ENCODE results near the gene SLC12A2.

SLC12A2 gene

GRCh38 chr5:128225245-128226030, 141.9 kb downstream of the SLC12A2 start:
- no peak for DNase-seq (ENCODE audit: low read depth in 2 of 2)

- no peak for DNase-seq (ENCODE audit: low read depth in 2 of 2)
These were observed 144.4 kb downstream of the SLC12A2 start for GRCh38 chr5:128228008-128228407.

- DNase-seq (ENCODE audit: low read depth in 2 of 2), result no peak
These were observed 145.0 kb downstream of the SLC12A2 start for GRCh38 chr5:128228521-128228920.

- no peak for DNase-seq (ENCODE audit: low read depth in 2 of 2)
These were observed 151.5 kb downstream of the SLC12A2 start for GRCh38 chr5:128234928-128235641.

GRCh38 chr5:128236334-128236733, 152.8 kb downstream of the SLC12A2 start:
- DNase-seq (ENCODE audit: low read depth in 2 of 2), result no peak

GRCh38 chr5:128237000-128237399, 153.4 kb downstream of the SLC12A2 start:
- no peak for DNase-seq (ENCODE audit: low read depth in 2 of 2)

GRCh38 chr5:128237546-128237945, 154.0 kb downstream of the SLC12A2 start:
- no peak for DNase-seq (ENCODE audit: low read depth in 2 of 2)
